K562 (cell line): ENCODE data around the gene HPX. TPM values are rescaled to one million over a fixed set of nuclear protein-coding genes. Genes with fewer than 3 reads are reported as not detected.

Experiments
- CC2D1A ChIP-seq: fragments of 450-650 bp; IDR thresholded peaks from 2 replicates; pipeline ENCODE4 v1.6.1; 2017; ENCODE audit warnings: mild to moderate bottlenecking
- DLX4 ChIP-seq: fragments of 250-450 bp; sonication (Bioruptor Pico); IDR thresholded peaks from 2 replicates; pipeline ENCODE4 v1.6.1; 2021; ENCODE audit warnings: mild to moderate bottlenecking
- FUS ChIP-seq: fragments of 200-400 bp; formaldehyde crosslinking; optimal IDR thresholded peaks from 2 replicates; pipeline ENCODE3; 2017; ENCODE audit warnings: low read depth, low read length
- KAT2B ChIP-seq: IDR thresholded peaks from one replicate; pipeline ENCODE4 v1.6.1; 2012; ENCODE audit warnings: low read depth, mild to moderate bottlenecking, control low read depth, inconsistent platforms, low read length, moderate library complexity
- KLF13 ChIP-seq: fragments of 450-650 bp; IDR thresholded peaks from 2 replicates; pipeline ENCODE4 v1.6.1; 2016; ENCODE audit warnings: missing genetic modification characterization, low read depth, mild to moderate bottlenecking, missing compliant biosample characterization, moderate library complexity, borderline replicate concordance
- MAFK ChIP-seq: IDR thresholded peaks from 2 replicates; pipeline ENCODE4 v1.6.1; 2011; ENCODE audit warnings: low read length, improper control_type of control experiment
- PHF20 ChIP-seq: fragments of 450-650 bp; IDR thresholded peaks from 2 replicates; pipeline ENCODE4 v1.6.1; 2018; ENCODE audit not compliant: partially characterized antibody
- TAF7 ChIP-seq: fragments of 450-650 bp; IDR thresholded peaks from 2 replicates; pipeline ENCODE4 v1.6.1; 2016; ENCODE audit warnings: missing genetic modification characterization, missing compliant biosample characterization
- ZNF197 ChIP-seq: fragments of 200-800 bp; sonication (Bioruptor generic); IDR thresholded peaks from 2 replicates; pipeline ENCODE4 v1.6.1; 2016; ENCODE audit warnings: low read depth, missing genetic modification characterization, missing compliant biosample characterization
- ZNF318 ChIP-seq, 2 experiments: fragments of 450-650 bp; IDR thresholded peaks; 2 replicates each; pipeline ENCODE4 v1.6.1; 2016; ENCODE audit warnings: mild to moderate bottlenecking in 2 of 2, borderline replicate concordance in 1 of 2, low read depth in 1 of 2, moderate library complexity in 1 of 2
- ZNF354B ChIP-seq: fragments of 250-450 bp; sonication (Bioruptor Pico); IDR thresholded peaks from 2 replicates; pipeline ENCODE4 v1.4.0; 2020
- polyA plus RNA-seq, 8 experiments: library from polyadenylated mRNA; depleted of rRNA in 4 of 8; stranded (reverse) in 5 of 8; unstranded in 3 of 8; fragments of >200 nt; fragmentation: Nextera tagmentation in 2 of 8; fragmentation: Illumina TruSeq in 1 of 8; extraction: Ambion mirVana in 2 of 8; extraction: Trizol in 1 of 8; gene quantifications; 2 replicates each; pipeline versions ENCODE4 v1.2.1 to v1.2.3, GENCODE V29; 2011 to 2014; ENCODE audit warnings: inconsistent platforms in 1 of 8, missing spikeins in 1 of 8
- total RNA-seq, 7 experiments: library from RNA; depleted of rRNA in 6 of 7; stranded (reverse); fragments of >200 nt in 6 of 7; fragmentation: Illumina TruSeq in 2 of 7; extraction: Trizol in 2 of 7; gene quantifications; 2 replicates each; pipeline versions ENCODE4 v1.2.1 to v1.2.3, GENCODE V29; 2011 to 2021; ENCODE audit warnings: low replicate concordance in 1 of 7
- TF ChIP-seq, protein P1 (sequence below): sonication (generic); formaldehyde crosslinking; IDR thresholded peaks from 2 replicates; pipeline ENCODE4 v1.8.0; 2022; ENCODE audit warnings: mild to moderate bottlenecking, missing genetic modification reagents

The HPX gene
- total and polyA plus RNA-seq, 9 of the 15 experiments (the other 6 are each of a cell fraction or from before 2014, with no cell fraction given), result 0.12 to 1.2 (median 0.49) TPM; not detected in 1

GRCh38 chr11:6389905-6390717 is 50.7 kb downstream of the HPX start, which contains the start of gene SMPD1 (continued):
- TF ChIP-seq, protein P1, sequence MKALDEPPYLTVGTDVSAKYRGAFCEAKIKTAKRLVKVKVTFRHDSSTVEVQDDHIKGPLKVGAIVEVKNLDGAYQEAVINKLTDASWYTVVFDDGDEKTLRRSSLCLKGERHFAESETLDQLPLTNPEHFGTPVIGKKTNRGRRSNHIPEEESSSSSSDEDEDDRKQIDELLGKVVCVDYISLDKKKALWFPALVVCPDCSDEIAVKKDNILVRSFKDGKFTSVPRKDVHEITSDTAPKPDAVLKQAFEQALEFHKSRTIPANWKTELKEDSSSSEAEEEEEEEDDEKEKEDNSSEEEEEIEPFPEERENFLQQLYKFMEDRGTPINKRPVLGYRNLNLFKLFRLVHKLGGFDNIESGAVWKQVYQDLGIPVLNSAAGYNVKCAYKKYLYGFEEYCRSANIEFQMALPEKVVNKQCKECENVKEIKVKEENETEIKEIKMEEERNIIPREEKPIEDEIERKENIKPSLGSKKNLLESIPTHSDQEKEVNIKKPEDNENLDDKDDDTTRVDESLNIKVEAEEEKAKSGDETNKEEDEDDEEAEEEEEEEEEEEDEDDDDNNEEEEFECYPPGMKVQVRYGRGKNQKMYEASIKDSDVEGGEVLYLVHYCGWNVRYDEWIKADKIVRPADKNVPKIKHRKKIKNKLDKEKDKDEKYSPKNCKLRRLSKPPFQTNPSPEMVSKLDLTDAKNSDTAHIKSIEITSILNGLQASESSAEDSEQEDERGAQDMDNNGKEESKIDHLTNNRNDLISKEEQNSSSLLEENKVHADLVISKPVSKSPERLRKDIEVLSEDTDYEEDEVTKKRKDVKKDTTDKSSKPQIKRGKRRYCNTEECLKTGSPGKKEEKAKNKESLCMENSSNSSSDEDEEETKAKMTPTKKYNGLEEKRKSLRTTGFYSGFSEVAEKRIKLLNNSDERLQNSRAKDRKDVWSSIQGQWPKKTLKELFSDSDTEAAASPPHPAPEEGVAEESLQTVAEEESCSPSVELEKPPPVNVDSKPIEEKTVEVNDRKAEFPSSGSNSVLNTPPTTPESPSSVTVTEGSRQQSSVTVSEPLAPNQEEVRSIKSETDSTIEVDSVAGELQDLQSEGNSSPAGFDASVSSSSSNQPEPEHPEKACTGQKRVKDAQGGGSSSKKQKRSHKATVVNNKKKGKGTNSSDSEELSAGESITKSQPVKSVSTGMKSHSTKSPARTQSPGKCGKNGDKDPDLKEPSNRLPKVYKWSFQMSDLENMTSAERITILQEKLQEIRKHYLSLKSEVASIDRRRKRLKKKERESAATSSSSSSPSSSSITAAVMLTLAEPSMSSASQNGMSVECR (CRISPR knock-in tag), result peak; percentile 95
- TF ChIP-seq ZNF197 (0 out of 2 replicates have a peak, but pooled peaks have one; percentile 42), KLF13 (peak; percentile 84), DLX4 (no peak), KAT2B (no peak), MAFK (no peak), FUS (no peak), PHF20 (peak; percentile 84), TAF7 (tag) (no peak), ZNF318 (IDR thresholded peaks at IDR 0.05; ENCODE audit: borderline replicate concordance in 1 of 2, low read depth in 1 of 2) (peak in 1 of 2 experiments; percentile 37; a peak in 1 of 4 replicates), CC2D1A (no peak), ZNF354B (CRISPR knock-in tag) (no peak)
